OCI-M2 (cell line): ENCODE data around the gene TTLL8.
A peak's percentile ranks its signal among the peaks of the same experiment; 100 is the strongest.
"Not testable (repeated sequence)": the region's sequence is repeated elsewhere in the genome, so short reads cannot be mapped to it uniquely, and the experiment has no call there.

Experiments used
- DNase-seq: peaks from one replicate; lab custom pipeline; 2025; ENCODE audit not compliant: unreplicated experiment; lab: John Stamatoyannopoulos, UW

TTLL8 gene

GRCh38 chr22:49992921-49993648 lies 65.0 kb downstream of the TTLL8 start:
- DNase-seq, result no peak

DNA sequence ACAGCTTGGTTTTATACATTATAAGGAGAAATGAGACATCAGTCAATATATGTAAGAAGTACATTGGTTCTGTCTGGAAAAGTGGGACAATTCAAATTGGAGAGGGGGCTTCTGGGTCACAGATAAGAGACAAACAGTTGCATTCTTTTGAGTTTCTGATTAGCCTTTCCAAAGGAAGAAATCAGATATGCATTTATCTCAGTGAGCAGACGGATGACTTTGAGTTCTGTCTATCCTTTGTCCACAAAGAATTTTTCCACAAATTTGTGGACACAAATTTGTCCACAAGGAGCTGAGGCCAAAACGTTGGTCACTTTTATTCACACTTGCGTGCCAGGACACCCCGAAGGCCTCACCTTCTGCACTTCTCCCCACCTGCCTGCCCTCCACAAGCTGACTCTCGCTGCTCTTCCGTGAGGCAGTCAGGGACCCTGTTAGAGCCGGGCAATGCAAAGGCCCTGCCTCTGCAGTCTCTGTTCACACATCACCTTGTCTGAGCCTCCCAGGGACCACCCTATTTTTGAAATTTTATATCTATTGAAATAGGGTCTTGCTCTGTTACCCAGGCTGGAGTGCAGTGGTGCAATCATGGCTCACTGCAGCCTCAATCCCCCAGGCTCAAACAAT lies 66.1 kb downstream of the TTLL8 start:
- DNase-seq, result no peak

DNA sequence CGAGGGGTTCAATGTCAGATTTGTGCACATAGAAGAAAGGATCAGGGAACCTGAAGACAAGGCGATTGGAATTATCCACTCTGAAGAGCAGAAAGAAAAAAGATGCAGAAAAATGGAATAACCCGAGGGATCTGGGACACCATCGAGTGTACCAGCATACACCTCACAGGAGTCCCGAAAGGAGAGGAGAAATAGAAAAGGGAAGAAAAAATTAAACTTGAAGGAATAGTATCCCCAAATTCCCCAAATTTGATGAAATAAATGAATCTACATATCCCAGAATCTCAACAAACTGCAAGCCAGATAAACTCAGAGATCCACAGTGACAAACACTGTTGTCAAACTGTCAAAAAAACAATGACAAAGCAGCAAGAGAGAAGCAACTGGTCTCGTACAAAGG lies 66.9 kb downstream of the TTLL8 start:
- DNase-seq, result no peak

DNA sequence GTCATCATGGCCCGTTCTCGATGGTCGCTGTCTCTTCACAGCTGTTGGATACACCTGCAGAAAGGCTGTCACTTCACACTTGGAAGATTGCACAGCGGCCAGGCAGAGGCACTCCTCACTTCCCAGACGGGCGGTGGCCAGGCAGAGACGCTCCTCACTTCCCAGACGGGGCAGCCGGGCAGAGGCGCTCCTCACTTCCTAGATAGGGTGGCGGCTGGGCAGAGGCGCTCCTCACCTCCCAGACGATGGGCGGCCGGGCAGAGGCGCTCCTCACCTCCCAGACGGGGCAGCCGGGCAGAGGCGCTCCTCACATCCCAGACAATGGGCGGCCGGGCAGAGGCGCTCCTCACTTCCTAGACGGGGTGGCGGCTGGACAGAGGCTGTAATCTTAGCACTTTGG lies 68.3 kb downstream of the TTLL8 start:
- not testable (repeated sequence) for DNase-seq

DNA sequence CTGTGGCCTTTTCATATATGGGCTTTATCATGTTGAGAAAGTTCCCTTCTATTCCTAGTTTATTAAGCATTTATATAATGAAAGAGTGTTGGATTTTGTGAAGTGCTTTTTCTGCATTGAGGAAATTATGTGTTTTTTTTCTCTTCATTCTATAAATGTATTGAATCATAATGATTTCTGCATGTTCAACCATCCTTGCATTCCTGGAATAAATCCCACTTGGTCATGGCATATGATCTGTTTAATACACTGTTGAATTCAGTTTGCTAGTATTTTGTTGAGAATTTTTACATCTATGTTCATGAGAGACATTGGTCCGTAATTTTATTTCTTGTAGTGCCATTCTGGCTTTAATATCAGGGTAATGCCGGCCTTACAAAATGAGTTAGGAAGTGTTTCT lies 71.8 kb downstream of the TTLL8 start:
- no peak for DNase-seq

DNA sequence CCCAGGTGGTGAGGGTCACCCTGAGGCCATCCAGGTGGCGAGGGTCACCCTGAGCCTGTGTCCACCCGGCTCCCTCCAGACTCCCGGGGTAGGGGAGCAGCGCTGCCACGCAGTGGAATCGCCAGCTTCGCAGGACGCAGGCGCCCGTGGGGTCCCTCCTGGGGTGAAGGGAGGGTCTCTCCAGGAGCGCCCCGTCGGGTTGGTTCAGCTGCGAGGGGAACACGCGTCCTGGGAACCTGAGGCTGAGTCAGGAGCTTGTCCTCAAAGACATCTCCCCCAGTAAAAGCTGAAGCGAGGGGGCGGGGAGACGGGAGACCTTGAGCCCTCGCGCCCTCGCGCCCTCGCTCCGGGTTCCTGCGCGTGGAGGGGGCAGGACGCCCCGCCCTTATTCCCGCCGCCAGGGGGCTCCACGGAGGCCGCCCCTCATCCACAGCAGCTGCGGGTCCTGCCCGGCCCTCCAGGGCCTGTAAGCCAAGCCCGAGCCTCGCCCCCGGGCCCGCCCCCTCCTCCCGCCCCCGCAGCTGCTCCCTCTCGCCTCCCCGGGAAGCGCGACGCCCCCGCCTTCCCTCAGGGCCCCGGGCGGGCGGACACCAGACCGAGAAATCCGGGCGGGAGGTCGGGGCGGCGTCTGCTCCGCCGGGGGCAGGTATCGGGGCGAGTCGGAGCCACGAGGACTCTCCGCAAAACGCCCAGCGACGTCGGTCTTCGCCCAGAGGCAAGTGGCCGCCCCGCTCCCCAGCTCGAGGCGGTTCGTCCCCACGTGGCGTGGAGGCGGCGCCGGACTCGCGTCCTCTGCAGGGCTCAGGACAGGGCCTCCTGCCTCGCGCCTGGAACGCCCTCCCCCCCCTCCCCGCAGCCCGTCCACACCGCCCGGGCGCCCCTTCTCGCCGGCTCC lies 74.7 kb downstream of the TTLL8 start:
- no peak for DNase-seq

DNA sequence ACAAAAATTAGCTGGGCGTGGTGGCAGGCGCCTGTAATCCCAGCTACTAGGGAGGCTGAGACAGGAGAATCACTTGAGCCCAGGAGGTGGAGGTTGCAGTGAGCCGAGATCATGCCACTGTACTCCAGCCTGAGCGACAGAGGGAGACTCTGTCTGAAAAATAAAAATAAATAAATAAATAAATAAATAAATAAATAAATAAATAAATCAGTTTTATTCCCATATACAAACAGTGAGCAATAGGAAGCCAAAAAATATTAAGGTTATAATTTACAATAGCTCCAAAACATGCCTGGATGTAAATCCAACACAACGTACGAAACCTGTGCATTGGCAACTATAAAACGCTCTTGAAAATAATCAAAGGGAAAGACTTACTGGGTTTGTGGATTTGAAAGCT lies 76.3 kb downstream of the TTLL8 start:
- not testable (repeated sequence) for DNase-seq

DNA sequence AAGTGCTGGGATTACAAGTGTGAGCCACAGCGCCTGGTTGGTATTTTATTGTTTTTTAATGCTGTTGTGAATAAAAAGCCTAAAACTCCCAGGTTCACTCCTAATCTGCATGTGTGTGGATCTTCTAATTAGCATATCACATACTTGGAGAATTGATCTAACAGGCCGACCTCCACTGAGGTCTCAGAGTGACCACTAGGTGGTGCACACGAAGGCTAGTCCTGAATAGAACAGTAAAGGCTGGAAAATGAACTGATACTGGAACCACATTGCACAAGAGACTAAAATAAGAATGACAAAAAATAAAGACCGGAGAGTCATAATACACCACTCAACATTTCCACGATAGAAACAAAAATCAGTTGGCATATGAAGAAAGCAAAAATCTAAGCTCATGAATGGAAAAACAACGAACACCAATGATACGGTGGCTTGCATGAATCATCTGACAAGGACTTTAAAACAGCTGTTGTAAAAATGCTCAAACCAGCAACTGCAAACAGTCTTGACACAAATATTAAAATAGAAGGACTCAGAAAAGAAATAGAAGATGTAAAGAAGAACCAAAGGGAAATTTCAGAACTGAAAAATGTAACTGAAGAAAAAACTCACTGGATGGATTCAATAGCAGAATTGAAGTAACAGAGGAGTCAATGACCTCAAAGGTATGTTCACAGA lies 78.4 kb downstream of the TTLL8 start:
- no peak for DNase-seq

DNA sequence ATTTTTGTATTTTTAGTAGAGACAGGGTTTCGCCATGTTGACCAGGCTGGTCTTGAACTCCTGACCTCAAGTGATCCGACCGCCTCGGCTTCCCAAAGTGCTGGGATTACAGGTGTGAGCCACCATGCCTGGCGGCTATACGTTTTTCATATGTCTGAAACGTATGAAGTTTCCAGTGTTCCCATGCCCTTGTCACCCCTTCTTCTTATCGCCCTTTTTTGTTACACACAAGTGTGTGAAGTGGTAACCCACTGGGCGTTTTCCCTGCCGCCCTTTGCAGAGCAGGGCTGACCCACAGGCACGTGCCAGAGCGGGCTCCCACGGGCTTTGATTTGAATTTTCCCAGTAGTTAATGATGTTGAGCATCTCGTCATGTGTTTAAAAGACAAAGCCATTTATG lies 80.5 kb downstream of the TTLL8 start:
- no peak for DNase-seq

DNA sequence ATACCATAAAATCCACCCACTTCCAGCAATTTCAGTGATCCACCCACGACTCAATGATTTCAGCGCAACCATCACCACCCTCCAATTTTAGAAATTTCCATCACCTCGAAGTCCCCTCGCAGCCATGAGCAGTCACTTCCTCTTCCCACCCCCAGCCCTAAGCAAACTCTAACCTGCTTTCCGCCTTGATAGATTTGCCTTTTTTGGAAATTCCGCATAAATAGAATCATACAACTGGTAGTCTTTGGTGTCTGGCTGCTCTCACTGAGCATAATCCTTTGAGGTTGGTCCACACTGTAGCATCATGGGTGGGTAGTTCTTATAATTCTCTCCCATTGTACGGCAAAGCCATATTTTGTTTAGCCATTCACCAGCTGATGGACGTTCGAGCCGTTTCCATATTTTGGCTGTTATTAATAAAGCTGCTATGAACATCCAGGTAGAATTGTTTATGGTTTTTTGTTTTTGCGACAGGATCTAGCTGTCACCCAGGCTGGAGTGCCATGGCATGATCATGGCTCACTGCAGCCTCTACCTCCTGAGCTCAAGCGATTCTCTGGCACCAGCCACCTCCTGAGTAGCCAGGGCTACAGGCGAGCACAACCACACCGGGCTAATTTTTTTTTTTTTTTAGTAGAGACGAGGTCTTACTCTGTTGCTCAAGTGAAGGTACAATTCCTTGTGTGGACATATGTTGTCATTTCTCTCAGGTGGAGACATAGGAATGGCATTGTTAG lies 81.5 kb downstream of the TTLL8 start:
- no peak for DNase-seq

- no peak for DNase-seq
These were observed 82.3 kb downstream of the TTLL8 start for GRCh38 chr22:49975543-49976389.

DNA sequence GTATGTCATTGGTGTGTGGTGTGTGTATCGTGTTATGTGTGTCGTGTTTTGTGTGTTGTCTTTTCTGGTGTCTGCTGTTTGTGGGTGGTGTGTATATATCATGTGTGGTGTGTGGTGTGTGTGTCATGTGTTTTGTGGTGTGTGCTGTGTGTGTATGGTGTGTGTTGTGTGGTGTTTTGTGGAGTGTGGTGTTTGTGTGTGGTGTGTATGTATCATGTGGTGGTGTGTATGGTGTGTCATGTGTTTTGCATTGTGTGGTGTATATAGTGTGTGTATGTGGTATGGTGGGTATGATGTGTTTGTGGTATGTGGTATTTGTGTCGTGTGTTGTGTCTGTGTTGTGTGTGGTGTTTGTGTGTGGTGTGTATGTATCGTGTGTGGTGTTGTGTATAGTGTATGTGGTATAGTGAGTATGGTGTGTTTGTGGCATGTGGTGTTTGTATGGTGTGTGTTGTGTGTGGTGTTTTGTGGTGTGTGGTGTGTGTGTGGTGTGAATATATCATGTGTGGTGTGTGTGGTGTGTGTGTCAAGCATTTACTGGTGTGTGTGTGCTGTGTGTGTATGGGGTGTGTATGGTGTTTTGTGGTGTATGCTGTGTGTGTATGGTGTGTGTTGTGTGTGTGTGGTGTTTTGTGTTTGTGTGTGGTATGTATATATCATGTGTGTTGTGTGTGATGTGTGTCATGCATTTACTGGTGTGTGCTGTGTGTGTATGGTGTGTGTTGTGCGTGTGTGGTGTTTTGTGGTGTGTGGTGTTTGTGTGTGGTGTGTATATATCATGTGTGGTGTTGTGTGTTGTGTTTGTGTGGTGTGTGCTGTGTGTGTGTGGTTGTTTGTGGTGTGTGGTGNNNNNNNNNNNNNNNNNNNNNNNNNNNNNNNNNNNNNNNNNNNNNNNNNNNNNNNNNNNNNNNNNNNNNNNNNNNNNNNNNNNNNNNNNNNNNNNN lies 84.8 kb downstream of the TTLL8 start:
- DNase-seq, result no peak

DNA sequence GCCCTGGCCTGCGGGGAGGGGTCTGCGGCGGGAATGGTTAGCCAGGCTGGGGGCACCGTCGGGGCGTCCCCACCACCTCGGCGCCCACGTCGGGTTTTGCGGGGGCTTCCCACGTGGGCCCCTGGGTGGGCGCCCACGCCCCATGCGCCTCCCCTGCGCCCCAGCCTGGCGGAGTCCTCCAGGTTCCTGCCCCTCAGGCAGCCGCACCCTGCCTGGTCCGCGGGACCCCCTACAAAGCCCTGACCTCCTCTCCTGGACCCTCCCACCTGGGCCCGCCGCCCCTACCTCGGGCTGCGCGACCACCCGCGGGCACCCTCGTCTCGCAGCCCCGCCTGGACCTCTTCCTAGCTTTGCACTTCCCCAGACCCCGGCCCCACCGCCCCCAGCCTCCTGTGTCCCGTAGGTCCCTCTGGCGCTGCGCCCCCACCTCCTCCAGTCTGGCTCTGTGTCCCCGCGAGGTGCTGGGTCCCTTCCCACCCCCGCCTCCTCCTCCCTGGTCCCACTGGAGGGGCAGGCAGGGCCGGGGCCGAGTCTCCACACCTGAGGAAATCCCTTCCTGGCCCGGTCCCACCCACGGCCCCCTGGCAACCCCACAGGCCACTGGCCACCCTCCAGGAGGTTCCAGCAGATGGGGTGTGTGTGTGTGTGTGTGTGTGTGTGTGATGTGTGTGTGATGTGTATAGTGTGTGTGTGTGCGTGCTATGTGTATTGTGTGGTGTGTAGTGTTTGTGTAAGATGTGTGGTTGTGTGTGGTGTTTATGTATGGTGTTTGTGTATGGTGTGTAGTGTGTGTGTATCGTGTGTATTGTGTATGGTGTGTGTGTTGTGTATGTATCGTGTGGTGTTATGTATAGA lies 85.7 kb downstream of the TTLL8 start:
- DNase-seq, result no peak

DNA sequence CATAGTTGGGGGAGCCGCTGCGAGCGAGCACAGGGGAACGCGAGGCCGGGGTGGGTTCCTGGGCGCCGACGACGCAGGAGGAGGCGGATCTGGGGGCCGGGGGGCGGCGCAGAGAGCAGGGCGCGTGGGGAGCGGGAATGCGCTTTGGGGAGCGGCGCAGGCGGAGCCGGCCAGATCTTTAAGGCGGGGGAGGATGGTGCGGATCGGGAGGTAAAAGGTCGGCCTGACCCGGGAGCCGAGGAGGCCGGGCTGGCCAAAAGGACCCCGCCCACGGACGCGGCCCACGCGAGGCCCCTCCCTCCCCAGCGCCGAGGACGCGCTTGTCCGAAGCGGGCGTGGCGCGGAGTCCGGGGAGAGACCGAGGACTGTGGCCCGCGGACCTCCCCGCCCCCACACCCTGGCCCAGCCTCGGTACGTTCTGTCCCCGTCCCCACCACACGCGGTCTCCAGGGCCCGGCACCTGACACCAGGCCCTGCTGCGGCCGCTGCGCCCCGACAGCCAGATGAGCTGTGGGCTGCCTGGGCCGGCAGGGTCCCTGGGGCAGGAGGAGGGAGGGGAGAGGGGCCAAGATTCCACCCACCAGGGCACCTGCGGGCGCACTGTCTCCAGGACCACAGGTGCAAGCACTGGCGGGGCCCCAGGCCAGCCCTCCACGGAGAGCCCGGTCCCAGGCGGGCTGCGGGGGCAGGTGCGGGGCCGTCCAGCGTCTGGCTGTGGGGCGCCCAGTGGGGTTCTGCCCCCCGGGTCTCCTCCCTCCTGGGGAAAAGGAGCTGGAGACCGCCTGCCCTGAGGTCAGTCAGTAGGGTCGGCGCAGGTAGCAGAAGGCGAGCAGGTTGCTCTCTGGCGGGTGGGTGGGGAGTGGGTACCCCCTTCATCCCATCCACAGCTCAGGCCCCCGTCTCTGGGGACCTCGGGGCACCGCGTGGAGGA lies 86.6 kb downstream of the TTLL8 start:
- DNase-seq, result no peak

DNA sequence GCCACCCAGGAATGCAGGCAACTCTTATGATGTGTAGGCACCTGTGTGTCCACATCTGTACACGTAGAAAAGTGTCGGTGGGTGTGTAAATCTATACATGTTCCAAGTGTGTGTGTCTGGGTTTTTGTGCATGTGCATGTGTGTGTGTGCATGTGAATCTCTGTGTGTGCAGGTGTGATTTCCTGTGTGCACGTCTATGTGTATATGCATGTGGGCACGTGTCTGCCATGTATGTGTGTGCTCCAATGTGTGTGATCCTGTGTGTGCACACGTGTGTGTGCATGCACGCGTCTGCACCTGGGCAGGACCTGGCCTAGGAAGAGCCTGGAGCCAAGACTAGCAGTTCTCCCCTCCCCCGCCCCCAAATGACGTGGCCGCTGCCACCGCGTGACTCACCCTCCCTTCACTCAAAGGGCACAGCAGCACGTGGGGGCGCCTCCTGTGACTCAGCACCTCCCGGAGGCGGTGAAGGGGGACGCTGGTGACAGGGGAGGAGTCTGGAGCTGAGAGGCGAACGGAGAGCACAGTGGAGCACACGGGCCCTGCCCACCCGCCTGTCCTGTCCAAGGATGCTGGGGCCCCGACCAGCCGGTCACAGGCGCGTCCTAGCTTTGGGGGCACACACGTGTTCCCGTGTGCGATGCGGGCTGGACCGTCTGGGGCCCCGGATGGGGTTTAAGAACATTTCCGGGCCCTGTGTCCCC lies 87.4 kb downstream of the TTLL8 start:
- DNase-seq, result peak; percentile 41
